ENCODE results near the gene ANOS1.

DNA sequence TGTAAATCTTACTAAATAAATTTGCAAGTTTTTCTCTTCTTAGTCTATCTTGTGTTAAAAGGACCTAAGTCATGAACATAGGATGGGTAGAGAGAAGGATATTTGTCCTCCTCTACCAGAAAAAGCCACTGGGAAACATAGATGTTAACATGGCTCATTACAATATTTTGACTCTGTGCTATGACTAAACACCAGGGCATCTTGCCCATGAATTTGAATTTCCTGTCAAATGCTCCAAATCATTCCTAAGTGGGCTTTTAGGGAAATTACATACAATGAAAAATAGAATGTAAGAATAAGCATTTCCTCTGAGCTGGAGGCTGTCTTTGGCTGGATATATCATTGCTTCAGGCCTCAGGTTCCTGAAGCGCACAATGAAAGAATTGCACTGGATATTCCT, 39.1 kb downstream of the ANOS1 start:
- TF ChIP-seq, protein P1, sequence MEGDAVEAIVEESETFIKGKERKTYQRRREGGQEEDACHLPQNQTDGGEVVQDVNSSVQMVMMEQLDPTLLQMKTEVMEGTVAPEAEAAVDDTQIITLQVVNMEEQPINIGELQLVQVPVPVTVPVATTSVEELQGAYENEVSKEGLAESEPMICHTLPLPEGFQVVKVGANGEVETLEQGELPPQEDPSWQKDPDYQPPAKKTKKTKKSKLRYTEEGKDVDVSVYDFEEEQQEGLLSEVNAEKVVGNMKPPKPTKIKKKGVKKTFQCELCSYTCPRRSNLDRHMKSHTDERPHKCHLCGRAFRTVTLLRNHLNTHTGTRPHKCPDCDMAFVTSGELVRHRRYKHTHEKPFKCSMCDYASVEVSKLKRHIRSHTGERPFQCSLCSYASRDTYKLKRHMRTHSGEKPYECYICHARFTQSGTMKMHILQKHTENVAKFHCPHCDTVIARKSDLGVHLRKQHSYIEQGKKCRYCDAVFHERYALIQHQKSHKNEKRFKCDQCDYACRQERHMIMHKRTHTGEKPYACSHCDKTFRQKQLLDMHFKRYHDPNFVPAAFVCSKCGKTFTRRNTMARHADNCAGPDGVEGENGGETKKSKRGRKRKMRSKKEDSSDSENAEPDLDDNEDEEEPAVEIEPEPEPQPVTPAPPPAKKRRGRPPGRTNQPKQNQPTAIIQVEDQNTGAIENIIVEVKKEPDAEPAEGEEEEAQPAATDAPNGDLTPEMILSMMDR (IDR thresholded peaks at IDR 0.05), result no peak
- TF ChIP-seq RFX5 (IDR thresholded peaks at IDR 0.05) (no peak), MYC (IDR thresholded peaks at IDR 0.05; ENCODE audit: borderline replicate concordance, low read length) (no peak), HDAC2 (IDR thresholded peaks at IDR 0.05) (no peak), RCOR1 (IDR thresholded peaks at IDR 0.05; ENCODE audit: low read depth, low read length) (no peak), EP300 (IDR thresholded peaks at IDR 0.05) (no peak), ESRRA (IDR thresholded peaks at IDR 0.05; ENCODE audit: borderline replicate concordance, low read length) (no peak), POLR2A (IDR thresholded peaks at IDR 0.05; ENCODE audit: low read length) (no peak), NPAS2 (CRISPR knock-in tag; IDR thresholded peaks at IDR 0.05; ENCODE audit: borderline replicate concordance) (no peak), NFE2L2 (conservative IDR thresholded peaks at IDR 0.05; ENCODE audit: low read length) (no peak)
- TF ChIP-seq, protein P2, sequence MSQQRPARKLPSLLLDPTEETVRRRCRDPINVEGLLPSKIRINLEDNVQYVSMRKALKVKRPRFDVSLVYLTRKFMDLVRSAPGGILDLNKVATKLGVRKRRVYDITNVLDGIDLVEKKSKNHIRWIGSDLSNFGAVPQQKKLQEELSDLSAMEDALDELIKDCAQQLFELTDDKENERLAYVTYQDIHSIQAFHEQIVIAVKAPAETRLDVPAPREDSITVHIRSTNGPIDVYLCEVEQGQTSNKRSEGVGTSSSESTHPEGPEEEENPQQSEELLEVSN (IDR thresholded peaks at IDR 0.05; ENCODE audit: borderline replicate concordance, low read depth), result no peak
- TF ChIP-seq, protein P3, sequence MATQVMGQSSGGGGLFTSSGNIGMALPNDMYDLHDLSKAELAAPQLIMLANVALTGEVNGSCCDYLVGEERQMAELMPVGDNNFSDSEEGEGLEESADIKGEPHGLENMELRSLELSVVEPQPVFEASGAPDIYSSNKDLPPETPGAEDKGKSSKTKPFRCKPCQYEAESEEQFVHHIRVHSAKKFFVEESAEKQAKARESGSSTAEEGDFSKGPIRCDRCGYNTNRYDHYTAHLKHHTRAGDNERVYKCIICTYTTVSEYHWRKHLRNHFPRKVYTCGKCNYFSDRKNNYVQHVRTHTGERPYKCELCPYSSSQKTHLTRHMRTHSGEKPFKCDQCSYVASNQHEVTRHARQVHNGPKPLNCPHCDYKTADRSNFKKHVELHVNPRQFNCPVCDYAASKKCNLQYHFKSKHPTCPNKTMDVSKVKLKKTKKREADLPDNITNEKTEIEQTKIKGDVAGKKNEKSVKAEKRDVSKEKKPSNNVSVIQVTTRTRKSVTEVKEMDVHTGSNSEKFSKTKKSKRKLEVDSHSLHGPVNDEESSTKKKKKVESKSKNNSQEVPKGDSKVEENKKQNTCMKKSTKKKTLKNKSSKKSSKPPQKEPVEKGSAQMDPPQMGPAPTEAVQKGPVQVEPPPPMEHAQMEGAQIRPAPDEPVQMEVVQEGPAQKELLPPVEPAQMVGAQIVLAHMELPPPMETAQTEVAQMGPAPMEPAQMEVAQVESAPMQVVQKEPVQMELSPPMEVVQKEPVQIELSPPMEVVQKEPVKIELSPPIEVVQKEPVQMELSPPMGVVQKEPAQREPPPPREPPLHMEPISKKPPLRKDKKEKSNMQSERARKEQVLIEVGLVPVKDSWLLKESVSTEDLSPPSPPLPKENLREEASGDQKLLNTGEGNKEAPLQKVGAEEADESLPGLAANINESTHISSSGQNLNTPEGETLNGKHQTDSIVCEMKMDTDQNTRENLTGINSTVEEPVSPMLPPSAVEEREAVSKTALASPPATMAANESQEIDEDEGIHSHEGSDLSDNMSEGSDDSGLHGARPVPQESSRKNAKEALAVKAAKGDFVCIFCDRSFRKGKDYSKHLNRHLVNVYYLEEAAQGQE (IDR thresholded peaks at IDR 0.05), result no peak
- TF ChIP-seq, protein P4, sequence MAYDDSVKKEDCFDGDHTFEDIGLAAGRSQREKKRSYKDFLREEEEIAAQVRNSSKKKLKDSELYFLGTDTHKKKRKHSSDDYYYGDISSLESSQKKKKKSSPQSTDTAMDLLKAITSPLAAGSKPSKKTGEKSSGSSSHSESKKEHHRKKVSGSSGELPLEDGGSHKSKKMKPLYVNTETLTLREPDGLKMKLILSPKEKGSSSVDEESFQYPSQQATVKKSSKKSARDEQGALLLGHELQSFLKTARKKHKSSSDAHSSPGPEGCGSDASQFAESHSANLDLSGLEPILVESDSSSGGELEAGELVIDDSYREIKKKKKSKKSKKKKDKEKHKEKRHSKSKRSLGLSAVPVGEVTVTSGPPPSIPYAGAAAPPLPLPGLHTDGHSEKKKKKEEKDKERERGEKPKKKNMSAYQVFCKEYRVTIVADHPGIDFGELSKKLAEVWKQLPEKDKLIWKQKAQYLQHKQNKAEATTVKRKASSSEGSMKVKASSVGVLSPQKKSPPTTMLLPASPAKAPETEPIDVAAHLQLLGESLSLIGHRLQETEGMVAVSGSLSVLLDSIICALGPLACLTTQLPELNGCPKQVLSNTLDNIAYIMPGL (CRISPR knock-in tag; IDR thresholded peaks at IDR 0.05; ENCODE audit: borderline replicate concordance), result no peak
